Heart right ventricle (tissue), 16 donors: Measurements from ENCODE around the gene SCGB1A1. TPM values are rescaled to one million over a fixed set of nuclear protein-coding genes. Genes with fewer than 3 reads are reported as not detected.

Source experiments
- ATAC-seq, 8 donors: fragments of 200-7000 bp; cut with Tn5 transposase; one replicate each; pipeline ENCODE4 v1.9.1; 2020; ENCODE audit warnings: mild to moderate bottlenecking in 8 of 8, moderate library complexity in 8 of 8, moderate number of reproducible peaks in 1 of 8
- DNase-seq, 2 donors: peaks; one replicate each; pipeline ENCODE4 v3.0.0-alpha.2; 2020
- H3K27ac ChIP-seq, 10 donors: fragments of 200-600 bp; sonication (generic) in 2 of 10; one replicate each; pipeline versions ENCODE4 v1.5.0 to v1.8.0; 2020 to 2022; ENCODE audit warnings: mild to moderate bottlenecking in 3 of 10
- H3K27me3 ChIP-seq, 7 donors: fragments of 200-600 bp; one replicate each; pipeline ENCODE4 v1.8.0; 2021 to 2022; ENCODE audit warnings: mild to moderate bottlenecking in 2 of 7
- H3K36me3 ChIP-seq, 9 donors: fragments of 200-600 bp; sonication (generic) in 1 of 9; one replicate each; pipeline versions ENCODE4 v1.5.0 to v1.8.0; 2020 to 2022; ENCODE audit warnings: mild to moderate bottlenecking in 2 of 9
- H3K4me1 ChIP-seq, 9 donors: fragments of 200-600 bp; sonication (generic) in 1 of 9; one replicate each; pipeline versions ENCODE4 v1.5.0 to v1.8.0; 2020 to 2022; ENCODE audit warnings: mild to moderate bottlenecking in 4 of 9
- H3K4me3 ChIP-seq, 10 donors: fragments of 200-600 bp; sonication (generic) in 2 of 10; one replicate each; pipeline versions ENCODE4 v1.5.0 to v1.8.0; 2020 to 2022; ENCODE audit warnings: mild to moderate bottlenecking in 7 of 10, moderate library complexity in 2 of 10
- H3K9me3 ChIP-seq, 11 donors: fragments of 200-600 bp in 10 of 11; sonication (generic) in 2 of 11; one replicate each; pipeline versions ENCODE4 v1.5.0 to v1.8.0; 2013 to 2022; ENCODE audit warnings: mild to moderate bottlenecking in 2 of 11, control low read depth in 1 of 11, moderate library complexity in 1 of 11
- WGBS, 2 donors: extraction: QIAGEN DNeasy Blood & Tissue Kit; methylation state at CpG; one replicate each; pipeline ENCODE4 v1.1.7; 2013; ENCODE audit warnings: inconsistent platforms in 1 of 2; 5-methylcytosine and 5-hydroxymethylcytosine counted together
- intact Hi-C, 10 donors: fragments of 100-400 bp; cut with DNase I; formaldehyde crosslinking; loops; one replicate each; pipeline versions ENCODE4 v1.11.1 to v1.14.2; 2022
- polyA plus RNA-seq, 2 donors: library from polyadenylated mRNA; stranded (reverse); fragments of 200-250 nt; gene quantifications; one replicate each; pipeline ENCODE4 v1.2.3, GENCODE V29; 2013
- total RNA-seq, 10 donors: library from RNA; stranded (reverse); fragmentation: NEBNext Ultra II Directional in 3 of 10; extraction: Animal tissue kit (Norgen Biotek cat#: 25700) in 3 of 10; gene quantifications; one replicate each; pipeline versions ENCODE4 v1.2.1 to v1.2.4, GENCODE V29; 2021 to 2023
- TF ChIP-seq, protein P1 (sequence below), 9 donors: fragments of 200-600 bp; sonication (generic) in 2 of 9; IDR thresholded peaks; one replicate each; pipeline versions ENCODE4 v1.5.0 to v1.8.0; 2021 to 2022; ENCODE audit warnings: antibody characterized with exemption in 9 of 9, mild to moderate bottlenecking in 5 of 9, moderate library complexity in 1 of 9
- donor health status: Arrhythmogenic right ventricular cardiomyopathy.
- donor health status: ischemic (EF 13 %, LVEDD 7.1; RV severe dilation, severe dysfunction).
- donor health status: healthy with polysubstance abuse.
- donor health status: DM: no; HTN: yes; CAD: no.
- donor health status: DM: no; HTN: no; CAD: no.
- donor health status: ischemic (EF 25% LVEDD 6.9; RV normal size, moderate dysfunction).
- donor health status: ischemic (EF 25% LVEDD 5.7; RV mildly dilated, moderate dysfunction).
- donor health status: healthy.
- donor health status: DM: yes; HTN: yes; CAD: no.
- donor health status: Ischemic cardiomyopathy.
- donor health status: ischemic (EF 35%, LVEDD 5.7; RV mildly dilated, moderate dysfunction).
- donor health status: nonischemic (EF 11% LVEDD 7.7; RV severe dilation, severe dysfunction).
- donor health status: DM: yes; HTN: yes; CAD: no.
- donor health status: PGD.
- donor health status: ischemic (EF 29% LVEDD 5.4; RV normal size, mild dysfunction).
- donor health status: nonischemic (EF 23%, LVEDD 6.1; RV moderate dilation, normal function).

The SCGB1A1 gene
- total and polyA plus RNA-seq, 12 donors: 0.20 TPM; not detected in 11

- H3K4me3 ChIP-seq: no peak overlapping the region
- 75 to 80% methylated on average over 7 of the region's 7 CpGs for WGBS, 2 donors
- no peaks in the 10 kb centered on the region for H3K9me3 ChIP-seq
- TF ChIP-seq, protein P1, sequence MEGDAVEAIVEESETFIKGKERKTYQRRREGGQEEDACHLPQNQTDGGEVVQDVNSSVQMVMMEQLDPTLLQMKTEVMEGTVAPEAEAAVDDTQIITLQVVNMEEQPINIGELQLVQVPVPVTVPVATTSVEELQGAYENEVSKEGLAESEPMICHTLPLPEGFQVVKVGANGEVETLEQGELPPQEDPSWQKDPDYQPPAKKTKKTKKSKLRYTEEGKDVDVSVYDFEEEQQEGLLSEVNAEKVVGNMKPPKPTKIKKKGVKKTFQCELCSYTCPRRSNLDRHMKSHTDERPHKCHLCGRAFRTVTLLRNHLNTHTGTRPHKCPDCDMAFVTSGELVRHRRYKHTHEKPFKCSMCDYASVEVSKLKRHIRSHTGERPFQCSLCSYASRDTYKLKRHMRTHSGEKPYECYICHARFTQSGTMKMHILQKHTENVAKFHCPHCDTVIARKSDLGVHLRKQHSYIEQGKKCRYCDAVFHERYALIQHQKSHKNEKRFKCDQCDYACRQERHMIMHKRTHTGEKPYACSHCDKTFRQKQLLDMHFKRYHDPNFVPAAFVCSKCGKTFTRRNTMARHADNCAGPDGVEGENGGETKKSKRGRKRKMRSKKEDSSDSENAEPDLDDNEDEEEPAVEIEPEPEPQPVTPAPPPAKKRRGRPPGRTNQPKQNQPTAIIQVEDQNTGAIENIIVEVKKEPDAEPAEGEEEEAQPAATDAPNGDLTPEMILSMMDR (IDR thresholded peaks at IDR 0.05): no peak
- intact Hi-C loops: no loop called here
- no peak overlapping the region for H3K27ac ChIP-seq
- H3K4me1 ChIP-seq: peaks cover 0 to 14% (median 6%) of the 10 kb centered on the region in 9 donors
- H3K36me3 ChIP-seq: no peaks in the 10 kb centered on the region
- DNase-seq: no peak
- no peak for ATAC-seq
- H3K27me3 ChIP-seq: no peaks in the 10 kb centered on the region
Measured at GRCh38 chr11:62464655-62465054, 45.8 kb downstream of the SCGB1A1 start.

- 91 to 97% methylated on average over 2 of the region's 2 CpGs for WGBS, 2 donors
Measured at GRCh38 chr11:62466444-62466843, 47.6 kb downstream of the SCGB1A1 start.

DNA sequence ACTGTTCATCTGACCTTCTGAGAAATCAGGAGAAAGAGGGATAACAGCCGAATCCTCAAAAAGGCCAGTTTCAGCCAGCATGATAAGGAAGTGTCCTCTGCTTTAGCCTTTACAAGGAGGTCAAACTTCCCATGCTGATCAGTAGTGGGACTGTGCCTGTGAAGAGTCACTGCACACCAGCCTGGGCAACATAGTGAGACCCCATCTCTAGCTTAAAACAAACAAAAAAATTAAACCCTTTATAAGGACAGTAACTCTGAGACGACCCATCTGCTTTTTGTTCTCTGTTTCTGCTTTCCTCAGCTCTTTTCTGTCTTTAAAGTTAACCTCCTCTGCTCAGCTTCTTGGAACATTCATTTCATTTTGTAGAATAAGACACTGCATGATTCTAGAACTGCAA is 49.7 kb downstream of the SCGB1A1 start:
- intact Hi-C loops: no loop called here
- no peak for DNase-seq
- TF ChIP-seq, protein P1 (IDR thresholded peaks at IDR 0.05): no peak
- Histone ChIP-seq H3K4me3 (no peak overlapping the region), H3K27me3 (no peaks in the 10 kb centered on the region), H3K9me3 (no peaks in the 10 kb centered on the region), H3K27ac (no peak overlapping the region), H3K36me3 (no peaks in the 10 kb centered on the region), H3K4me1 (peaks cover 0 to 19% (median 6%) of the 10 kb centered on the region in 9 donors)
- ATAC-seq: no peak
- 75 to 79% methylated on average over 2 of the region's 2 CpGs for WGBS, 2 donors

More at GRCh38 chr11:62466444-62466843, 47.6 kb downstream of the SCGB1A1 start:
- H3K27ac ChIP-seq: no peak overlapping the region
- intact Hi-C loops: no loop called here
- no peaks in the 10 kb centered on the region for H3K36me3 ChIP-seq
- peaks cover 0 to 14% (median 6%) of the 10 kb centered on the region in 9 donors for H3K4me1 ChIP-seq
- H3K9me3 ChIP-seq: no peaks in the 10 kb centered on the region
- DNase-seq (no peak), ATAC-seq (no peak)
- H3K4me3 ChIP-seq: no peak overlapping the region
- TF ChIP-seq, protein P1 (IDR thresholded peaks at IDR 0.05): no peak
- no peaks in the 10 kb centered on the region for H3K27me3 ChIP-seq

- WGBS, 2 donors: 97 to 99% methylated on average over 7 of the region's 7 CpGs
- Histone ChIP-seq H3K27ac (no peak overlapping the region), H3K9me3 (no peaks in the 10 kb centered on the region), H3K4me3 (no peak overlapping the region), H3K36me3 (no peaks in the 10 kb centered on the region), H3K4me1 (peaks cover 0 to 9% (median 0%) of the 10 kb centered on the region in 9 donors), H3K27me3 (no peaks in the 10 kb centered on the region)
- ATAC-seq (no peak), DNase-seq (no peak)
- TF ChIP-seq, protein P1 (IDR thresholded peaks at IDR 0.05): no peak
- intact Hi-C loops: no loop called here
Measured at GRCh38 chr11:62471603-62472002, 52.8 kb downstream of the SCGB1A1 start.
